SKM-1 (cell line): Measurements from ENCODE around the gene AKR1D1.

ENCODE experiments used
- DNase-seq: peaks from one replicate; lab custom pipeline; 2025; ENCODE audit not compliant: unreplicated experiment; lab: John Stamatoyannopoulos, UW

AKR1D1 gene

GRCh38 chr7:138163800-138164199, 87.5 kb downstream of the AKR1D1 start:
- no peak for DNase-seq

DNA sequence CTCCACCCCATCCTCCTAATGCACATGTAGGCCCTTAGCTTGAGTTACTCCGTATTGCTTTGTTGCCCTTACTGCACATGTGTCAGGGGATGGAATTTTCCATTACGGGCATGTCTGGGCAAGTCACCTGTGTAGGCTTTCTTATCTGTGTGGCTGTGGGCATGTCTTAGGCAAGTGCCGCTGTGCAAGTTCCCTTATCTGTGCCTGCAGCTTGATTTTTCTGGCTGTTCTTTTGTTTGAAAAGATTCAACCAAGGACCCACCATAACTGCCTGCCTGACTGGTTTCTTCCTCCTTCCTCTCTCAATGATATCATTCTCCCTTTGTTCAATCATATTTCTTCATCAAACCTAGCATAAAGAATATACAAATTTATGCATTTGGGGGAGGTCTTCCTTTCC, 88.5 kb downstream of the AKR1D1 start:
- no peak for DNase-seq

GRCh38 chr7:138166681-138167080, 90.4 kb downstream of the AKR1D1 start:
- DNase-seq = no peak

DNA sequence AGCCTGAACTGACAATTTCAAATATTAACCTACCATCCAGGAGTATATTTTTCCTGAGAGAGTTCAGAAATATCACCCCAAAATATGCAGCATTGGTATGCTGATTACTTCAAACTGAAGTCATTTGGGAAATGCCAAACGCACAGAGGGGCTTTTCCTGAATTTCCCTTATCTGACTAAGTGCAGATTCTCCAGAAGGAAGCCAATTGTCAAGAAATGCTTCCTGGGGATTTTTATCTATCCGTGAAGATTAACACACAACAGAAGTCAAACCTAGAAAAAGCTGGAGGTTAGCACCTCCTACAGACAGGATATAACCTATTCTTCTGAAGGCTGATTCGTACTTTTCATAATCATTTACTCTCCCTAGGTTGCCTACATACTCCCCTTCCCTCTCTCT, 91.0 kb downstream of the AKR1D1 start:
- no peak for DNase-seq

DNA sequence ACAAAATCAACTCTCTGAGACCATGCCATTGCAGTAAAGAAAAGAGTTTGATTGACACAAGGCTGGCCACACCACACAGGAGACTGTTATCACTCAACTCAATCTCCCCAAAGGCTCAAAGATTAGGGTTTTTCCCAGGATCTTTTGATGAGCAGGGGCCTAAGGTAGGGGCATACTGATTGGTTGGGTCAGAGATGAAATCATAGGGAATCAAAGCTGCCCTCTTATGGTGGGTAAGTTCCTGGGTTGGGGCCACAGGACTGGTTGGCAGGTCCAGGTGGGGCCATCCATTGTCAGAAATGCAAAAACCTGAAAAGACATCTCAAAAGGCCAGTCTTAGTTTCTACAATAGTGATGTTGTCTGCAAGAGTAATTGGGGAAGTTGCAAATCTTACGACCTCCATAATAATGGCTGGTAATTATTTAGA, 91.6 kb downstream of the AKR1D1 start:
- DNase-seq = no peak
